A673 (cell line): ENCODE data around the gene GNG11.
"Not testable (repeated sequence)": the region's sequence is repeated elsewhere in the genome, so short reads cannot be mapped to it uniquely, and the experiment has no call there.

Experiments
- CTCF ChIP-seq: fragments of 300-800, 200-600 bp; sonication (generic); conservative IDR thresholded peaks from 2 replicates; pipeline ENCODE4 v1.5.1; 2017; ENCODE audit warnings: low read depth, mild to moderate bottlenecking, antibody characterized with exemption, low read length, moderate library complexity, mixed read lengths
- EZH2 ChIP-seq: fragments of 200-600 bp; sonication (generic); IDR thresholded peaks from 2 replicates; pipeline ENCODE4 v1.6.1; 2017; ENCODE audit warnings: borderline replicate concordance, low read depth, mild to moderate bottlenecking, mixed read lengths, antibody characterized with exemption, low read length; ENCODE audit not compliant: poor library complexity, severe bottlenecking

GRCh38 chr7:93916315-93916714 is 5.2 kb upstream of the GNG11 start:
- TF ChIP-seq CTCF, EZH2: not testable (repeated sequence)
